22Rv1 (cell line): Measurements from ENCODE around the gene HSPA14.

ENCODE experiments used
- ZFX ChIP-seq: fragments of 450-650 bp; IDR thresholded peaks from 2 replicates; pipeline ENCODE4 v1.6.1; 2017; ENCODE audit warnings: antibody characterized with exemption, borderline replicate concordance
- TF ChIP-seq, protein P1 (sequence below): fragments of 450-650 bp; IDR thresholded peaks from 2 replicates; pipeline ENCODE4 v1.5.1; 2017; ENCODE audit warnings: mild to moderate bottlenecking

- TF ChIP-seq, protein P1, sequence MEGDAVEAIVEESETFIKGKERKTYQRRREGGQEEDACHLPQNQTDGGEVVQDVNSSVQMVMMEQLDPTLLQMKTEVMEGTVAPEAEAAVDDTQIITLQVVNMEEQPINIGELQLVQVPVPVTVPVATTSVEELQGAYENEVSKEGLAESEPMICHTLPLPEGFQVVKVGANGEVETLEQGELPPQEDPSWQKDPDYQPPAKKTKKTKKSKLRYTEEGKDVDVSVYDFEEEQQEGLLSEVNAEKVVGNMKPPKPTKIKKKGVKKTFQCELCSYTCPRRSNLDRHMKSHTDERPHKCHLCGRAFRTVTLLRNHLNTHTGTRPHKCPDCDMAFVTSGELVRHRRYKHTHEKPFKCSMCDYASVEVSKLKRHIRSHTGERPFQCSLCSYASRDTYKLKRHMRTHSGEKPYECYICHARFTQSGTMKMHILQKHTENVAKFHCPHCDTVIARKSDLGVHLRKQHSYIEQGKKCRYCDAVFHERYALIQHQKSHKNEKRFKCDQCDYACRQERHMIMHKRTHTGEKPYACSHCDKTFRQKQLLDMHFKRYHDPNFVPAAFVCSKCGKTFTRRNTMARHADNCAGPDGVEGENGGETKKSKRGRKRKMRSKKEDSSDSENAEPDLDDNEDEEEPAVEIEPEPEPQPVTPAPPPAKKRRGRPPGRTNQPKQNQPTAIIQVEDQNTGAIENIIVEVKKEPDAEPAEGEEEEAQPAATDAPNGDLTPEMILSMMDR = no peak
- TF ChIP-seq ZFX = no peak
These were observed 2.1 kb downstream of the HSPA14 start for GRCh38 chr10:14840178-14840577.
